Heart left ventricle (tissue), 16 donors: ENCODE results near the gene PTPN11. TPM values are rescaled to one million over a fixed set of nuclear protein-coding genes. Genes with fewer than 3 reads are reported as not detected.
A peak's percentile ranks its signal among the peaks of the same experiment; 100 is the strongest.
"Not testable (repeated sequence)": the region's sequence is repeated elsewhere in the genome, so short reads cannot be mapped to it uniquely, and the experiment has no call there.

ENCODE experiments used
- ATAC-seq, 4 donors: fragments of 200-7000 bp; cut with Tn5 transposase; one replicate each; pipeline ENCODE4 v1.9.1; 2020 to 2022; ENCODE audit warnings: moderate library complexity in 4 of 4, mild to moderate bottlenecking in 3 of 4, moderate number of reproducible peaks in 1 of 4
- DNase-seq, 5 donors: peaks; one replicate each; pipeline ENCODE4 v3.0.0-alpha.2; 2020
- H3K27ac ChIP-seq, 12 donors: fragments of 200-600 bp; sonication (generic) in 4 of 12; one replicate each; pipeline versions ENCODE4 v1.5.0 to v1.8.0; 2016 to 2022; ENCODE audit warnings: mild to moderate bottlenecking in 2 of 12
- H3K27me3 ChIP-seq, 9 donors: fragments of 200-600 bp; sonication (generic) in 2 of 9; one replicate each; pipeline versions ENCODE4 v1.5.1 to v1.8.0; 2016 to 2022; ENCODE audit warnings: mild to moderate bottlenecking in 3 of 9
- H3K36me3 ChIP-seq, 9 donors: fragments of 200-600 bp; sonication (generic) in 2 of 9; one replicate each; pipeline versions ENCODE4 v1.5.0 to v1.8.0; 2018 to 2022; ENCODE audit warnings: mild to moderate bottlenecking in 2 of 9
- H3K4me1 ChIP-seq, 12 donors: fragments of 200-600 bp; sonication (generic) in 4 of 12; one replicate each; pipeline versions ENCODE4 v1.5.0 to v1.8.0; 2016 to 2022; ENCODE audit warnings: mild to moderate bottlenecking in 3 of 12
- H3K4me3 ChIP-seq, 12 donors: fragments of 200-600 bp; sonication (generic) in 4 of 12; one replicate each; pipeline versions ENCODE4 v1.5.0 to v1.8.0; 2017 to 2022; ENCODE audit warnings: mild to moderate bottlenecking in 9 of 12, moderate library complexity in 4 of 12
- H3K9me3 ChIP-seq, 12 donors: fragments of 200-600 bp; sonication (generic) in 4 of 12; one replicate each; pipeline versions ENCODE4 v1.5.0 to v1.8.0; 2016 to 2022; ENCODE audit warnings: mild to moderate bottlenecking in 1 of 12
- CTCF ChIP-seq, 12 donors: fragments of 200-600 bp; sonication (generic) in 4 of 12; IDR thresholded peaks; one replicate each; pipeline versions ENCODE4 v1.5.0 to v1.8.0; 2018 to 2022; ENCODE audit warnings: antibody characterized with exemption in 12 of 12, mild to moderate bottlenecking in 5 of 12
- POLR2A ChIP-seq, 2 donors: fragments of 450-650 bp; IDR thresholded peaks; one replicate each; pipeline ENCODE4 v1.6.1; 2017; ENCODE audit warnings: antibody characterized with exemption in 2 of 2, mild to moderate bottlenecking in 2 of 2, moderate library complexity in 2 of 2
- WGBS, 4 donors: extraction: QIAGEN DNeasy Blood & Tissue Kit in 2 of 4; methylation state at CpG; one replicate each; pipeline versions ENCODE4 v1.1.5 to v1.1.7; 2013 to 2018; 5-methylcytosine and 5-hydroxymethylcytosine counted together
- intact Hi-C, 10 donors: fragments of 100-400 bp; cut with DNase I; formaldehyde crosslinking; loops; one replicate each; pipeline versions ENCODE4 v1.11.1 to v1.14.2; 2022
- polyA plus RNA-seq, 2 donors: library from polyadenylated mRNA; stranded (reverse); fragments of 200-250 nt; gene quantifications; one replicate each; pipeline ENCODE4 v1.2.3, GENCODE V29; 2013
- total RNA-seq, 9 donors: library from RNA; depleted of rRNA in 2 of 9; stranded (reverse); fragments of >200 nt in 2 of 9; fragmentation: NEBNext Ultra II Directional in 3 of 9; extraction: Animal tissue kit (Norgen Biotek cat#: 25700) in 3 of 9; gene quantifications; one replicate each; pipeline versions ENCODE4 v1.1.0 to v1.2.4, GENCODE V29; 2016 to 2023
- donor health status: ischemic (EF 13 %, LVEDD 7.1; RV severe dilation, severe dysfunction).
- donor health status: healthy with polysubstance abuse.
- donor health status: DM: no; HTN: yes; CAD: no.
- donor health status: DM: no; HTN: no; CAD: no.
- donor health status: ischemic (EF 25% LVEDD 6.9; RV normal size, moderate dysfunction).
- donor health status: ischemic (EF 25% LVEDD 5.7; RV mildly dilated, moderate dysfunction).
- donor health status: healthy.
- donor health status: DM: yes; HTN: yes; CAD: no.
- donor health status: ischemic (EF 35%, LVEDD 5.7; RV mildly dilated, moderate dysfunction).
- donor health status: nonischemic (EF 11% LVEDD 7.7; RV severe dilation, severe dysfunction).
- donor health status: DM: yes; HTN: yes; CAD: no.
- donor health status: PGD.
- donor health status: ischemic (EF 29% LVEDD 5.4; RV normal size, mild dysfunction).
- donor health status: nonischemic (EF 23%, LVEDD 6.1; RV moderate dilation, normal function).

Gene PTPN11
- total and polyA plus RNA-seq, 11 donors, result 35.9 to 197 (median 130) TPM

GRCh38 chr12:112381883-112382796 is 36.6 kb upstream of the PTPN11 start, which contains the start of gene HECTD4:
TSS of gene HECTD4 (minus strand) at chr12:112382431. CDS start at chr12:112382128, 303 bp downstream.
- Histone ChIP-seq H3K9me3 (no peaks in the 10 kb centered on the region), H3K27ac (peak within 1 kb of the TSS; percentile 39 to 94 (median 86)), H3K4me3 (peak within 1 kb of the TSS; percentile 72 to 100 (median 94)), H3K4me1 (peaks cover 0 to 29% (median 12%) of the 10 kb centered on the region in 12 donors), H3K36me3 (no peaks in the 10 kb centered on the region), H3K27me3 (no peaks in the 10 kb centered on the region)
- no peak for TF ChIP-seq CTCF (IDR thresholded peaks at IDR 0.05)
- TF ChIP-seq POLR2A (IDR thresholded peaks at IDR 0.05), result peak; percentile 20 to 89
- intact Hi-C loops, result loop anchor here in 9 of 10 donors (2.0 to 10.0 kb wide), 8 partner anchors 27 to 437 kb away; partner anchors contain the start of gene RPL6 (in 1 of the 9)
- ATAC-seq, result peak; percentile 98 to 100 (median 99)
- 1 to 34% (median 3%) methylated on average over 23 to 106 of the region's 106 CpGs for WGBS, 4 donors
- peak; percentile 96 to 99 (median 97) for DNase-seq

GRCh38 chr12:112382866-112383265 is 35.9 kb upstream of the PTPN11 start:
- no peak for ATAC-seq
- Histone ChIP-seq H3K9me3 (no peaks in the 10 kb centered on the region), H3K4me3 (peak overlapping the region in 11 of 12 donors; percentile 72 to 100 (median 93)), H3K36me3 (no peaks in the 10 kb centered on the region), H3K27ac (peak overlapping the region in 11 of 12 donors; percentile 62 to 94 (median 86)), H3K4me1 (peaks cover 0 to 29% (median 12%) of the 10 kb centered on the region in 12 donors), H3K27me3 (no peaks in the 10 kb centered on the region)
- DNase-seq, result no peak
- WGBS, 4 donors, result 92 to 95% (median 93%) methylated on average over 11 of the region's 11 CpGs
- TF ChIP-seq POLR2A (IDR thresholded peaks at IDR 0.05) (no peak), CTCF (IDR thresholded peaks at IDR 0.05) (no peak)
- intact Hi-C loops, result loop anchor here in 9 of 10 donors (2.0 to 10.0 kb wide), 8 partner anchors 26 to 438 kb away; partner anchors contain the start of gene RPL6 (in 1 of the 9)

- intact Hi-C loops, result loop anchor here (1.0 to 10.0 kb wide), 10 partner anchors 92 to 442 kb away; no protein-coding TSS in a partner anchor
- Histone ChIP-seq H3K36me3 (no peaks in the 10 kb centered on the region), H3K4me3 (no peak overlapping the region), H3K27ac (no peak overlapping the region), H3K4me1 (peaks cover 0 to 14% (median 3%) of the 10 kb centered on the region in 12 donors), H3K9me3 (no peaks in the 10 kb centered on the region), H3K27me3 (no peaks in the 10 kb centered on the region)
- TF ChIP-seq POLR2A (IDR thresholded peaks at IDR 0.05) (no peak), CTCF (IDR thresholded peaks at IDR 0.05) (no peak)
- 48 to 61% (median 51%) methylated on average over 3 of the region's 3 CpGs for WGBS, 4 donors
- DNase-seq (peak in 2 of 5 donors; percentile 45 to 51), ATAC-seq (no peak)
These were observed 32.0 kb upstream of the PTPN11 start for GRCh38 chr12:112386726-112387125.

- WGBS, 4 donors, result 84 to 89% (median 86%) methylated on average over 4 of the region's 4 CpGs
These were observed 29.5 kb upstream of the PTPN11 start for GRCh38 chr12:112389228-112389627.

GRCh38 chr12:112389922-112390654 is 28.7 kb upstream of the PTPN11 start:
- not testable (repeated sequence) for H3K27ac ChIP-seq, H3K27me3 ChIP-seq, H3K4me1 ChIP-seq, H3K36me3 ChIP-seq, H3K4me3 ChIP-seq, H3K9me3 ChIP-seq, DNase-seq, ATAC-seq
- intact Hi-C loops, result loop anchor here (5.0 to 10.0 kb wide), 8 partner anchors 95 to 445 kb away; no protein-coding TSS in a partner anchor
- 80 to 91% (median 82%) methylated on average over 3 to 4 of the region's 4 CpGs for WGBS, 4 donors

More at GRCh38 chr12:112389228-112389627, 29.5 kb upstream of the PTPN11 start:
- ATAC-seq (no peak), DNase-seq (no peak)
- Histone ChIP-seq H3K36me3 (no peaks in the 10 kb centered on the region), H3K4me1 (peaks cover 0 to 9% (median 0%) of the 10 kb centered on the region in 12 donors), H3K27me3 (no peaks in the 10 kb centered on the region), H3K27ac (no peak overlapping the region), H3K9me3 (no peaks in the 10 kb centered on the region), H3K4me3 (no peak overlapping the region)
- TF ChIP-seq POLR2A (IDR thresholded peaks at IDR 0.05), result no peak
- TF ChIP-seq CTCF (IDR thresholded peaks at IDR 0.05), result no peak
- intact Hi-C loops, result loop anchor here (5.0 to 10.0 kb wide), 8 partner anchors 94 to 444 kb away; no protein-coding TSS in a partner anchor
